Lower leg skin (tissue), 4 donors: ENCODE results near the gene IDE. TPM values are rescaled to one million over a fixed set of nuclear protein-coding genes. Genes with fewer than 3 reads are reported as not detected.

Experiments used
- DNase-seq, 2 donors: peaks; one replicate each; pipeline ENCODE4 v3.0.0-alpha.2; 2019; ENCODE audit warnings: low spot score in 2 of 2
- H3K4me3 ChIP-seq: fragments of 200-600 bp; sonication (generic); 2 replicates; pipeline ENCODE4 v1.5.1; 2017; ENCODE audit warnings: mild to moderate bottlenecking, low read depth; ENCODE audit not compliant: poor library complexity, severe bottlenecking
- CTCF ChIP-seq, 3 donors: fragments of 450-650 bp; IDR thresholded peaks; one replicate each; pipeline ENCODE4 v1.5.1; 2016; ENCODE audit warnings: antibody characterized with exemption in 3 of 3, mild to moderate bottlenecking in 3 of 3, moderate library complexity in 2 of 3
- POLR2A ChIP-seq, 2 donors: fragments of 450-650 bp; IDR thresholded peaks; one replicate each; pipeline ENCODE4 v1.6.1; 2016 to 2017; ENCODE audit warnings: antibody characterized with exemption in 2 of 2, mild to moderate bottlenecking in 1 of 2, moderate library complexity in 1 of 2
- WGBS, 2 donors: methylation state at CpG; one replicate each; pipeline ENCODE4 v1.1.5; 2018; 5-methylcytosine and 5-hydroxymethylcytosine counted together
- intact Hi-C: fragments of 100-400 bp; cut with DNase I; formaldehyde crosslinking; loops from one replicate; pipeline ENCODE4 v1.15.0; 2023; ENCODE audit warnings: low total_unique reads
- total RNA-seq, 4 donors: library from RNA; depleted of rRNA; stranded (reverse); fragments of >200 nt; gene quantifications; one replicate each; pipeline ENCODE4 v1.1.0, GENCODE V29; 2016

IDE gene
- 100 to 1,000 TPM; 189 to 443 (median 287) TPM for total RNA-seq

DNA sequence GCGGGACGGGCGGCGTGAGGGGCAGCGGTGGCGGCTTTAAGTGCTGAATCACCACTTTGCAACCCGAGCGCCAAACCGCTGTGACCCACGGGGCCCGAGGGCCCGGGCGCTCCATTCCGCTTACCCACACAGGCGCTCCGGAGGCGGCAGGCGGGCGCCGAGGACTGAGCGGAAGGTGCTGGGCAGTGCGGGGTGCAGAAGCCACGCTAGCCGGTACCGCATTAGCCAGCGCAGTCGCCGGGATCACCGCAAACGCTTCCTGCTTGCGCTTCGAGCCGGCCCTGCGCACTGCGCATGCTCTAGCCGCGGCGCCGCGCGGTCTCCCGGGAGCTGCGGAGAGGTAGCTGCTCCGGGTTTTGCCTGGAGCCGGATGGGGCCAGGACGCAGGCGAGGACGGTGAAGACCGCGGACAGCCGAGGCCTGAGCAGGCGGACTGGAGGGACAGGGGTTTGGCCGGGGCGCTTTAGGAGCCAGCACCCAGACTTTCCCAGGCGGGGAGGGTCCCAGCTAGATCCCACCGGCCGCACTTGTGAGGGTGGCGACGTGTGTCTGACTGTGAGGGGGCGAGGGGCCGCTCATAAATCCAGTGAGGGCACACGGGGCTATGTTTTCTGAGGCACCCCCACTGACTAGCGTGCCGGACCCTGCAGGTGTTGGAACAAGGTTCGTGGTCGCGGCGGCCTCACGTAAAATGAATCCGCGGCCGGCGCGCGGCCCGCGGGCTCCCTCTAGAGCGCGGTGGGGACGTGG, at the start of gene IDE:
Gene IDE, minus strand, starts transcription at position 296 of the 750 bp plus-strand sequence. Its CDS starts 74 bp downstream, at position 222.
- intact Hi-C loops, result loop anchor here (5.0 to 10.0 kb wide), 2 partner anchors 57 to 489 kb away; no protein-coding TSS in a partner anchor
- H3K4me3 ChIP-seq, result peak within 1 kb of the TSS; percentile 84
- peak; percentile 69 to 96 for DNase-seq
- no peak for TF ChIP-seq POLR2A (IDR thresholded peaks at IDR 0.05)
- peak in 1 of 3 donors; percentile 45 for TF ChIP-seq CTCF (IDR thresholded peaks at IDR 0.05)
- WGBS, 2 donors, result 1 to 2% methylated on average over 30 to 38 of the region's 80 CpGs

GRCh38 chr10:92619368-92619767, 45.5 kb upstream of the IDE start:
- TF ChIP-seq POLR2A (IDR thresholded peaks at IDR 0.05) (no peak), CTCF (IDR thresholded peaks at IDR 0.05) (no peak)
- intact Hi-C loops, result no loop called here
- no peak overlapping the region for H3K4me3 ChIP-seq
- DNase-seq, result no peak

DNA sequence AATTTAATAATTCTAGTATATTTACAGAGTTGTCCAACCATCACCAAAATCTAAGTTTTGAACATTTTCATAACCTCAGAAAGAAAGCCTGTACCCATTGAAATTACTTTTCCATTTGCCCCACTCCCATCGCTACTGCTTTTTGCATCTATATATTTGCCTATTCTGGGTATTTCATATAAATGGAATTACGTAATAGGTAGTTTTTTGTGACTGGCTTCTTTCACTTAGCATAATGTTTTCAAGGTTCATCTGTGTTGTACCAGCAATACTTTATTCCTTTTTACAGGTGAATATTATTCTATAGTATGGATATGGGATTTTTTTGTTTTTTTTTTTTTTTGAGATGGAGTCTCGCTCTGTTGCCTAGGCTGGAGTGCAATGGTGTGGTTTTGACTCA, 41.6 kb upstream of the IDE start:
- DNase-seq, result no peak
- 97 to 99% methylated on average over 3 of the region's 3 CpGs for WGBS, 2 donors
- intact Hi-C loops, result no loop called here
- TF ChIP-seq CTCF (IDR thresholded peaks at IDR 0.05), result no peak
- no peak for TF ChIP-seq POLR2A (IDR thresholded peaks at IDR 0.05)
- H3K4me3 ChIP-seq, result no peak overlapping the region

DNA sequence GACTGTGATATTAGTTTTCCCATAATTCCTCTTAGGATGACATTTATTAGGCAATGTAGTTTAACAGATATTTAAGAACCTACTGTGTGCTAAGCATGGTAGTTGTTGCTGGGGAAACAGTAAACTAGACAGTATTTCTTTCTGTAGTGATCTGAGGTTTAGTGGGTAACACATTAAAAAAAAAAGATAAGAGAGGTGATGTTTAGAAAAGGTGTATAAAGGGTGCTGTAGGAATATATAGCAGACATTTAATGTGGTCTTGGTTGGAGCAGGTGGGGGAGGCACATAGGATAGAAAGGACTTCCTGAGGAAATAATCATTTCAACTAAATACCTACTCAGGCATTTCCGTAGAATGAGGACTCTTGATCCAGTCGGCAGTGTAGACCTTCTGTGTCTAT, 30.9 kb upstream of the IDE start:
- TF ChIP-seq CTCF (IDR thresholded peaks at IDR 0.05) (no peak), POLR2A (IDR thresholded peaks at IDR 0.05) (no peak)
- 84 to 89% methylated on average over 2 of the region's 2 CpGs for WGBS, 2 donors
- intact Hi-C loops, result no loop called here

GRCh38 chr10:92598321-92598720, 24.4 kb upstream of the IDE start:
- DNase-seq, result no peak
- TF ChIP-seq POLR2A (IDR thresholded peaks at IDR 0.05) (no peak), CTCF (IDR thresholded peaks at IDR 0.05) (no peak)
- WGBS, 2 donors, result 83 to 84% methylated on average over 1 of the region's 1 CpG
- intact Hi-C loops, result loop anchor here (5.0 kb wide), 1 partner anchor 1816 kb away; no protein-coding TSS in a partner anchor
- H3K4me3 ChIP-seq, result no peak overlapping the region

More for the DNA sequence above, 30.9 kb upstream of the IDE start:
- H3K4me3 ChIP-seq, result no peak overlapping the region
- no peak for DNase-seq
